HG03442 (cell line): ENCODE results near the gene ZNF771.
"Not testable (repeated sequence)": the region's sequence is repeated elsewhere in the genome, so short reads cannot be mapped to it uniquely, and the experiment has no call there.

ENCODE experiments used
- ATAC-seq: cut with Tn5 transposase; IDR thresholded peaks from one replicate; pipeline ENCODE4 v1.9.1; 2021; ENCODE audit warnings: mild to moderate bottlenecking, moderate library complexity; ENCODE audit not compliant: unreplicated experiment

ZNF771 gene

DNA sequence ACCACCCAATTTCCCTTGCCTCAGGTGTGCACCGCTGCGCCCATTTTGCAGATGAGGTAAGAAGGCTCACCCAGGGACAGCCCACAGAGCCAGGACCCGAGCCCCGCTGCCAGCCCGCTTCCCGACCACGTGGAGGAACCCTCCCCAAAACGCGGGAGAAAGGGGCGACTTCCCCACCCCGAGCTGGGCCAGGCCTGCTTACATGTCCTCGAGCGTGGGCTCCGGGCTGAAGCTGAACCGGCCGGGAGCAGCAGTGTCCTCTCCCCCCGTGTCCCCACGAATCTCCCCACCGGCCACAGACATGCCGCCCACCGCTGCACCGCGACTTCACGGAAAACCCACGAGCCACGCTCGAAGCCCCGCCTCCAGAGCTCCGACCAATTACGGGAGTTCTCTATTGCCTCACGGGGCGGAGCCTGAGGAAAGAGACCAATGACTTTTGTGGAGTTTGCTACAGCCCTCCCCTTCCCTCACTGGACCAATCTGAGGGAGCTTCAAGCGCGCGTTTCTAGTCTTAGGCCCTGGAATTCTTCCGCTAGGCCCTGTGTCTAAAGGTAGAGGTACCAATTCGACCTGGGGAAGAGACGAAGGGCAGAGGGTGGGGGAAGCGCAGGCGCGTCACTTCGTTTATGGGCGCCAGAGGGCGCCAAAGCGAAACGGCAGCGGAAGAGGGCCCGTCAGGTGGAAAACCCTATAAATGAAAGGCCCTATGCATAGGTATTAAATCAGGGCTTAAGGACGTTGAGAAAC is 22.4 kb downstream of the ZNF771 start, which contains the start of gene DCTPP1:
Gene DCTPP1, minus strand, starts transcription at position 353 of the 750 bp plus-strand sequence. Its CDS starts 50 bp downstream, at position 303.
- ATAC-seq = peak; percentile 96

DNA sequence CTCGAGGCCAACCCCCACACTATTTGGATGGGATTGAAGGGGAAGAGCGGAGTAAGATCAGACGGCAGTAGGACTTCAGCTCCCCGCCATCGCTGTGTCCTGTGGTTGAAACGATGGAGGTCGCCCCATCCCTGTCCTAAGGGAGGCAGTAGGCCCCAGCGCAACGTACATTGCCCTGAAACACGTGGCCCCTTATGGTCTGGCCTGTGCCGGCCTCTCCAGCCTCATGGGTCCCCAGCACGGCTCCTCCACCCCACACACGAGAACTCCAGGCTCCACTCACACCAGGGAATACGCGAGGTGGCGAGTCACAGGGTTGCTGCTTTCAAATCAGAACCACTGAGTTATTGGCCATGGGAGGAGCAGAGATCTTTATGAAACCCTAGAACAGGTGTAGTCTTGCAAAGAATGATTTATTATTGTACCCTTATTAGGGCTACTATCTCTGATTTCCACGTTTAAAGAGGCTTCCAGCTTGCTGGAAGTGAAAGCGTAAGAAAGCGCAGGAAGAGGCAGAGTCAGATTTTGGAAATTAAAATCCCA is 23.1 kb downstream of the ZNF771 start:
- no peak for ATAC-seq

- no peak for ATAC-seq
These were observed 27.4 kb downstream of the ZNF771 start for GRCh38 chr16:30434852-30435251.

GRCh38 chr16:30437511-30438046 is 30.2 kb downstream of the ZNF771 start:
- no peak for ATAC-seq

DNA sequence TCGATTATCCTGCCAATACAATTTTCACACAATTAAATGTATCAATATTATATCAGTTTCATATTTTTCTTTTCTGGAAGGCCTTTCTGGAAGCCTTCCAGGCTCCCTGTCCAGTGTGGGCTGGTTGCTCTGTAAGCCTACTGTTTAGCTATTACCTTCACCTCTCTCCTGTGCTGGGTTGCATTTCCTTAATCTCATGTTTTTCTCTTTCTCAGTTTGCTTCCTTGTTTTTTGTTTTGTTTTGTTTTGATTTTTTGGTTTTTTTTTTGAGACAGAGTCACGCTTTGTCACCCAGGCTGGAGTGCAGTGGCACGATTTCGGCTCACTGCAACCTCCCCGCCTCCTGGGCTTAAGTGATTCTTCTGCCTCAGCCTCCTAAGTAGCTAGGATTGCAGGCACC is 31.4 kb downstream of the ZNF771 start:
- ATAC-seq = no peak

DNA sequence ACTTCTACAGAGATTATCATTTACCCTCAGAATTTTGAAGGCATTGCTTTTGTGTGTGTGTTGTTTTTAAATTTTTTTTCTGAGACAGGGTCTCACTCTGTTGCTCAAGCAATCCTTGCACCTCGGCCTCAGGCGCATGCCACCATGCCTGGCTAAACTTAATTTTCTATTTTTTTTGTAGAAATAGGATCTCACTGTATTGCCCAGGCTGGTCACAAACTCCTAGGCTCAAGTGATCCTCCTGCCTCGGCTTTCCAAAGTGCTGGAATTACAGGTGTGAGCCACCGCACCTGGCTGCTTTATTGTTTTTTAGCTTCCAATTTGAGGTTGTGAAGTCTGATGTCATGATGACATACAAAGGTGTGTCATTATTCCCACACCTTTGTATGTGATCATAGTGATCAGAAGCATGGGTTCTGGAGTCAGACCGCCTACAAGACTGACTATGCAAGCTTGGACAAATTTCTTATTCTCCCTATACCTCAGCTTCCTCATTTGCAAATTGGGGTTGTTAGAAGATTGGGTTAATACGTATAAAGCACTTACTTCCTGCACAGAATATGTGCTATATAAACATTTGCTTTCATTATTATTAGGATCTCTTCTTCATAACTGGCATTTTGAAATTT is 32.4 kb downstream of the ZNF771 start:
- no peak for ATAC-seq

GRCh38 chr16:30443631-30444030 is 36.2 kb downstream of the ZNF771 start:
- no peak for ATAC-seq

DNA sequence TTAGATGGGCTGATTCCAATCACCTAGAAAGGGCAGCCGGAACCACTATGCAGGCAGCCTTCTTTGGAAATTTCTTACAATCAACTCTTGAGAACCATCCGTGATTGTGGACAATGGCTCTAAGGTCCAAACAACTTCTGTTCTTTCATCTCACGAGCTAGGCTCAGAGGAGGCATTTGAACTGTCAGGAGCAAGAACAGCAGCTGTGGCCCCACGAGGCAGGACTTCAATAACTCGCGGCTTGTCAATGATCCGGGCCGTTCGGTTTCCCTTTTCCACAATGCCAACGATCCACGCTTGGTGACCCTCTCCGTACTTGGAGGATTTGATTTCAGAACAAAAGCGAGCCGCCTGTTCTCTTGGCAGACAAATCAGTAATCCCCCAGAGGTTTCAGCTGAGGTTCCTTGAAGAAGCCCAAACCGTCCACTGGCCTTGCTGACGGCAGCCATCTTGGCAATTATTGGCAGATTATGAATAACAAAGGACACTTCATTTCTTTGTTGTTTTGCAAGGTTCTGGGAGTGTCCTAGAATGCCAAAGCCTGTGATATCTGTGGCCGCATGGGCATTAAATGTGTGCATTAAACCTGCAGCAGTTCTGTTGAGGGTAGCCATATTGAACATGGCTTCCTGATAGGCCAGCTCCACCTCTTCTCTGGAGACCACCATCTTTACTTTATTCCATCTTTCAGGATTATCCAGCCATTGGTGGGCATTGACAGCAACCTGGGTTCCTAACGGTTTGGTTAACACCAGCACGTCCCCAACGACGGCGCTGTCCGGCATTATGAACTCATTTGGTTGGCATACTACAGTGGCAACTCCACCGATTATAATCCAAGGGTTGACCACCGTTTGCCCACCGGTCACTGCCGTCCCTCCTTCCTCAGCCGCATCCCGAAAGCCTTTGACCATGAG is 37.1 kb downstream of the ZNF771 start:
- no peak for ATAC-seq

- ATAC-seq = peak; percentile 15
These were observed 37.7 kb downstream of the ZNF771 start for GRCh38 chr16:30445149-30445407.

DNA sequence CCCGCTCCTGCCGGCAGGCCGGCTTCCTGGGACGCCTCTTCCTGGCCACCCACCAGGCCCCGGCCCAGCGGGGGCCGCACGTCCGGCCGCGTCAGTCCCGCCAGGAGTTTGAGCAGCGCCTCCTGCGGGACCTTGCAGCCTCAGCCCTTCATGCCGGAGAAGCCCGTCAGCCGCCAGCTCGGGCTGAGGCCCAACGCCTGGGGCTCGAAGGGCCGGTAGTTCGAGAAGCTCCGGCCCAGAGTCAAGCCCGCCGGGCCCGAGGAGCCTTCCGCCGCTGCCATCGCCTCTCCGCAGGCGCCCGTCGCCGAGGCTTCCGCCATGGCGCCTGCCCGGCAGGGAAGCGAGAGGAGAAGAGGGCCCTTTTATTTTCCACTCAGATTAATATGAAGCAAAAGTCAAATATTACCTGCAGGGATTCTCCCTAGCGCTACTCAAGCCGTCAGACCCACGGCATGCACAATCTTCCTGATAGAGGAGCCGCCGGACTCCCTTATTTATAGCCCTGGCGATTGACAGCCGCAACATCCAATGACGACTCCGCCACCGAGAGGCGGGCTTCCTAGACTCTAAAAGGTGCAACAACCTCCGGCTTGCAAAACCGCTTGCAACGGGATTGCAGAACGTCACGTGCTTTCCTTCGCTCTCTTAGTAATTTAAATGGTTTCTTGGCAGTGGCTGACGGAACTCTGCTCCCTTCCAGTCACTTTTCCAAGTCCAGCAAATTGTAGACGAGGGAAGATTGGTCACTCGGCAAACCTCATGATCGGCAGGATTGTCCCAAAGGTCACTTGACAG is 38.2 kb downstream of the ZNF771 start, which contains the start of gene SEPHS2:
Gene SEPHS2, minus strand, starts transcription at position 467 of the 795 bp plus-strand sequence. Its CDS starts 147 bp downstream, at position 320.
- ATAC-seq = peak; percentile 85

DNA sequence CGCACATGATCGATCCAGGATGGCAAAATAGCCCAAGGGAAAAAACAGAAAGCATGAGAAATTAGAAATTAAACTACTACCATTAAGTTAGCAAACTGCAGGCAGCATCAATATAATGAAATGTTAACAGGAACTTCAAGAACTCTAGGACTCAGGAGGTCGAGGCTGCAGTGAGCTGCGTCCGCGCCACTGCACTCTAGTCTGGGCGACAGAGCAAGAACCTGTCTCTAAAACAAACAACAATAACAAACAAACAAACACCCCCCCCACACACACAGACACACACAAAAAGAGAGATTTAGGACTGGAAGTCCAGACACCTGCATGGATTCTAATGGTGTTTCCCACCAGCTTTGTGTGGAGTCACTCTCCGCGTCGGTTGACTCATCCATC is 38.8 kb downstream of the ZNF771 start:
- ATAC-seq = no peak

- no peak for ATAC-seq
These were observed 40.3 kb downstream of the ZNF771 start for GRCh38 chr16:30447512-30448226.

GRCh38 chr16:30449116-30449435 is 41.7 kb downstream of the ZNF771 start:
- ATAC-seq = no peak

- ATAC-seq = not testable (repeated sequence)
These were observed 45.5 kb downstream of the ZNF771 start for GRCh38 chr16:30452709-30453580.

- ATAC-seq = no peak
These were observed 48.9 kb downstream of the ZNF771 start for GRCh38 chr16:30456302-30456701.

- no peak for ATAC-seq
These were observed 49.9 kb downstream of the ZNF771 start for GRCh38 chr16:30457256-30457655.

- no peak for ATAC-seq
These were observed 50.5 kb downstream of the ZNF771 start for GRCh38 chr16:30457743-30458560.
